Effector CD4-positive, alpha-beta T cell (primary cell): ENCODE measurements around the gene RPGRIP1L.

Experiments
- DNase-seq: peaks from one replicate; pipeline ENCODE4 v3.0.0-alpha.2; 2020

The RPGRIP1L gene

GRCh38 chr16:53643474-53643873 is 60.2 kb downstream of the RPGRIP1L start:
- DNase-seq = no peak

DNA sequence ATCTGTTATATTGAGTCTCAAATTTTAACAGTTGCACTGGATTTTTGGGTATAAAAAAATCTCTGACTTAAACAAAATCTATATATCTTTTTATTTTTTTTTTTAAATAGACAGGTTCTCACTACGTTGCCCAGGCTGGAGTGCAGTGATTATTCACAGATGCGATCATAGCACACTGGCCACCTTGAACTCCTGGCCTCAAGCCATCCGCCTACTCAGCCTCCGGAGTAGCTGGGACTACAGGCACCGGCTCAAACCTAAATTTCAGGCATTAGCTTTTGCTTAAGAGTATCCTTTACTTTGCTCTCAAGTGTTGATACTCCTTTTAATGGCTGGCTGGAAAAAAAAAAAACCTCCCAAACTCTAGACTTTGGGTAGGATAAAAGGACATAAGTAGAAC is 61.6 kb downstream of the RPGRIP1L start:
- no peak for DNase-seq

- no peak for DNase-seq
Measured at GRCh38 chr16:53636978-53637377, 66.7 kb downstream of the RPGRIP1L start.

DNA sequence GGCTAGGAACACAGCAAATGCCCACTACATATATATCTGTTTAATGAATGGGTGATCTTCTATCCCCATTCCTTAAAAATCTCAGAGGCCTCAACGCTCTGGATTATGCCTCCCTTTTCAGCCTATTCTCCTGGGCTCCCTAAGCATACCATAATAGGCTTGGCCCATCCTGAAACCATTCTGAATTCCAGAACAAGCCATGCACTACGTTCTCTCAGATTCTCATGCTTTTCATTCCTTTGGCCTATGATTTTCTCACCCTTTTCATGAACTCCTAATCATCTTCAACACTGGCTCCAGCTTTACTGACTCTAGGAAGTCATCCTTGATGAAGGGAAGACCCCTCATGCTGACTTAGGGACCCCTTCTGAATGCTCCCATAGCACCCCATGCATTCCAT is 71.1 kb downstream of the RPGRIP1L start:
- no peak for DNase-seq

DNA sequence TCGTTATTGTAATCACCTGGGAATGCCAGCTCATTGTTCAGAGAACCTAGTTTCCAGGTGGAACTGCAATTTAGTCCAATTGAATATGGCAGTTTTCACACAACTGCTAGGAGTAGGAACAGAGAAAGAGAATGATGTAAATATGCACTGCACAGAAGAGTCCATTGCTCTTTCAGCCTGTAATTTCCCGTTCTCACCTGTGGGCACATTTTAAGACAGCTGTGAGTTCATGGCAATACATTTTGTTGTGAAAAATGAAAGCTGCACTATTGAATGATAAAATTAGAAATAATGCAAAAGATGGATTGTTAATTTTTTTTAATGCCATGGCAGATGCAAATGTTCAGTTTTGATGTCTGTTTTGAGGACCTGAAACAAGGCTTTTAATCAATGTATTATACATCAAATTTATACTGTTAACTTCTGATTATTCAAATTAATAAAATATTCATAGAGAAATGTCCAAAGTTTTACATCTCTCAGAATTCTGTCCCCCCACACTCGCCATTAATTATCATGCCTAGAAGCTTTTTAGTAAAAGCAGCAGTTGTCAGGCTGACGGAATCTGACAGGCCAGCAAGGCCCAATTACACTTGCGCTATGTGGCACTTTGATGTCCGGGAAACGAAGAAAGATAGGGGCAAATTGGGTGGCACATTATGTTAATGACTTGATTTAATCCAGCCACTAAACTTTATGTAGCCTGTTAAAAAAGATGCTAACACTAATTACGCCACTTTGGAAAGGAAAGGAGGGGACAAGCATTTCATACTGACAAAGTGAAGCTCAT is 72.2 kb downstream of the RPGRIP1L start:
- DNase-seq = no peak

DNA sequence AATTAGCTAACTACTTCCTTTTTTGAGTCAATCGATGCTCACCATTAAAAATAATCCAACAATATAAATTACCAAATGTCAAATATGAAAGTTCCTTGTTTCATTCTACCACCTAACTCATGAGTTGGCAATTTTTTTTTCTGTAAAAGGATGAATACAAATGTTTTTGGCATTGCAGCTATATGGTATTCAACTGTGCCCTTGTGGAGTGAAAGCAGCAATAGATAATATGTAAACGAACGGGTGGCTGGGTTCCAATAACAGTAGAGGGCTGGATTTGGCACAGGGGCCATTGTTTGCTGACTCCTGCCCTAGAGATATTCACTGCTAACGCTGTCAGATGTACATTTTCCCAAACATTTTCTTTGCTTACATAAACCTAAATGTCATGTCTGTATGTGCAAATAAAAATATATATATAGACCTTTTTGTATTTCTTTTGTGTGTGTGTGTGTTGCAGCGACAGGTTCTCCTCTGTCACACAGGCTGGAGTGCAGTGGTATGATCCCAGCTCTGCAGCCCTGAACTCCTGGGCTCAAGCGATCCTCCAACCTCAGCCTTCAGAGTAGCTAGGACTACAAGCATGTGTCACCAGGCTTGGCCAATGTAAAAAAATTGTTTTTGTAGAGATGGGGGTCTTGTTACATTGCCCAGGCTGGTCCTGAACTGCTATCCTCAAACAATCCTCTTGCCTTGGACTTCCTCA is 73.9 kb downstream of the RPGRIP1L start:
- DNase-seq = no peak

- DNase-seq = no peak
Measured at GRCh38 chr16:53629151-53629550, 74.5 kb downstream of the RPGRIP1L start.

- no peak for DNase-seq
Measured at GRCh38 chr16:53626811-53627210, 76.8 kb downstream of the RPGRIP1L start.

GRCh38 chr16:53626161-53626560 is 77.5 kb downstream of the RPGRIP1L start:
- no peak for DNase-seq

- DNase-seq = no peak
Measured at GRCh38 chr16:53625221-53625620, 78.4 kb downstream of the RPGRIP1L start.

GRCh38 chr16:53622315-53622714 is 81.3 kb downstream of the RPGRIP1L start:
- DNase-seq = no peak

DNA sequence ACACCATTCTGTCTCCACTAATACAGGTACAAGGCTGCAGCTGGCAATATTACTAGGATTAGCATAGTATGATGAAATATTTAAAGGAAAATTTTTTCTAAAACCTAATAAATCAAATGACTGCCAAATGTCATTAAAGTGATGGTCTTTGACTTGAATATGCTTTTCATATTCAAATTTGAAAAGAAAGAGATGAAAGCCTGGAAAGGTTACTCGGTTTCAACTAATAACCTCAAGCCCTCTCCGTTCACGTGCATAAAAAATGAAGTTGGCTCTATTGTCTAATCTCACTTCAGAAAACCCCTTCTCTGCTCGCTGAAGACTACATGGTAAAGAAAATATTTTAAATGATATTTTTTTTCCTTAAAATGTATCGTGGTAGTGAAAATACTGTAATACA is 83.2 kb downstream of the RPGRIP1L start:
- DNase-seq = no peak

DNA sequence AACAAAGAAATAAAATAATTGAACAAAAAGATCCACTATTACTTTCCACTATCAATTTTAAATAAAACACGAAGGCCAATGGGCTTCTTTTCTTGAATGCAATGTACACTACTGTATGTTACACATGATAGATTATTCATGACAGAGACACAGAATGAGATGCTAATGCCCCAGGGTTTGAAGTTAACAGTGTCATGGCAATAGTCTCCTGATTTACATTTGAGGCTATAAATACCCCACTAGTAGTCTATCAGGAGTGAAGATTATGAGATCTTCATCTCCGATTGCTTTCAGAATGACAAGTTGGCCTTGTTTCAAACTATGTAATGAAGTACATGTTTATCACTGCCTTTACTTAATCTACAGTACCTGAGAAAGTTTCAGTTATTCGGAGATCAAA is 84.4 kb downstream of the RPGRIP1L start:
- DNase-seq = no peak

- DNase-seq = no peak
Measured at GRCh38 chr16:53614346-53614745, 89.3 kb downstream of the RPGRIP1L start.

DNA sequence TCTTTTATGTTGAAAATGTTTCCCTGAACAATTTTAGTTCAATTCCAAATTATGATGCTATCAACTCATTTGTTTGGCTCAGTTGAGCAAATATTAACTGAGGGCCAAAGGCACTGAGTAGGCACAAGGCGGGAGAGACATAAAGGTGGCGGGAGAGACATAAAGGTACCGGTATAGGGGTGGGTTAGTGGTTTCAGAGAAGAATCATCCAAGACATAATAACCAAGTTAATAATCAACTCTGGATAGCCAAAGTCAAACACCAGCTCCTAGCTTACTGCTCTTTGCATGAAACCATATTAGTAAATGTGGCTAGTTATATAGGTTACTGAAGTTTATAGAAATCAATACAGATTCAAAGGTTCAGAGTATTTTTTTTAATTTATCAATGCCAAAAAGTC is 91.7 kb downstream of the RPGRIP1L start:
- DNase-seq = no peak

DNA sequence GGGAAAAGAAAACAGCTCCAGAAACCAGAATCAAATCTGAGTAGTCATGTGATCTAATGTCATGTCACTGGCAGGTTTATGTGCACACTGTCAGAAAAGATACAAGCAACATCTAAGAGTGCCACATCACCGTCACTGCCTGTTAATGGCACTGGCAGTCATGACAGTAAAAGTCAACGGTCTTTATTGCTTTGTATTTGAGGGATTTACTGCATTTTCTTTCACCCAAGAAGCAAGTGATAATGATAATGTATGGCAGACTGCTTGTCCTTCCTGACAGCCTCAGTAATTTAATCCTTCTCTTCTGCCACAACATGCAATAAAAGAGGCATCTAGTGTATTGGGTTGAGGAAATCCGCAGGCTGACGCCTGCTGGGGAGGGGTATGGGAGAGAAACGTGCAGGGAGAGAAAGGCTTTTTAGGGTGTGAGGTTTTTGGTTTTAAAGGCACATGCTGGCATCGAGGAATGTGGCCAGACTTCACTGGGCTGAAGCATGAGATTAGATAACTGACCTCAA is 92.4 kb downstream of the RPGRIP1L start:
- DNase-seq = no peak

- no peak for DNase-seq
Measured at GRCh38 chr16:53609536-53609935, 94.1 kb downstream of the RPGRIP1L start.

DNA sequence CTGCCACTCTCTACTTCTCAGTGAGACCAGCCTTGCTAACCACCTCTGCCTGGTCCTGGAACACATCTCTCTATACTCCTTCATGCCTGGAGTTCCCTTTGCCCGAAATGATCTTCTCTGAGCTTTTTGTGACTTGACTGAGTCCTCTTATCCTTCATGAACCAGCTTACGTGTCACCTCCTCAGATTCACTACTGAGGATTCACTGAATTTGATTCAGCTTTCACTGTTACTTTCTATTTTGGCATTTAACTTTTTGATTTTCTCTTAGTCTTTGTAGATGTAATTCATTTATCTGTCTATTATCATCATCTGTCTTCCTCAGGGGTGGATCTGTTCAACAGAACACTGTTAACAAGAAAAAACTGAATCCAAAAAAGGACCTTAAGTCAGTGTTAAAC is 95.6 kb downstream of the RPGRIP1L start:
- no peak for DNase-seq

- DNase-seq = no peak
Measured at GRCh38 chr16:53605831-53606400, 97.7 kb downstream of the RPGRIP1L start.

- DNase-seq = no peak
Measured at GRCh38 chr16:53605356-53605755, 98.3 kb downstream of the RPGRIP1L start.

DNA sequence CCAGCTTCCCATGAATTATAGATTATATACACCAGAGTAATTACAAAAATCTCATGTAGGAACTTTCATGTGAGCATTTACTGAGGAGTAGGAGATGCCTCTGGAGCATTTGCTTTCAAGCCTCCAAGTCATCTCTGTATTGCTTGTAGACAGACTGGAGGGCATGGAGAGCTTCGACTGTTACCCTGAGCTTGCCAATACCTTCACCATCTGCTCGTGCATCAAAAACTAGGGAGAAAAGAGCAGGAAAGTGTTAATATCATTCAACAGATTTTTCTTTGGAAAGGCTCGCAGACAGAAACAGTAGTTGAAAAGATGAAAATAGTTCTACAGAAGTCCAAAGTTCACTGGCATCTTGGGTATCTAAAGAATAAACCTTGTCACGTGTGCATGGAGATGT is 101.7 kb downstream of the RPGRIP1L start:
- DNase-seq = no peak

DNA sequence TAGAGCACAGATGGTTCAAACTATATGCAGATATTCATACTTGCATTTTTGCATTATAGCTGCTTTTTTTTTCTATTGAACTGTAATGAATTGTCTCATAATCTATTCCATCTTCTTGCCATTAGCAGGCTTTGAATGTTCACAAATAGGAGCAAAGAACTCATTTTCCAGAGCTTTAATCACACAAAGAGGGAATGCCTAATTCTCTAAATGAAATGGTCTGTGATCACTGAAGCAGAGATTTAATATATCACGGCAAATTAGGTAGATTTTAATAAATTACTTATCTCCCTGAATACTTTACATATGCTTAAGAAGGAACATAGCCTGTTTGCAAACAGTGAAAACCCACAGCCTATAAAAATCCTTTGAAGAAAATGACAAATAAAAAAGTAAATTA is 103.0 kb downstream of the RPGRIP1L start:
- DNase-seq = no peak

DNA sequence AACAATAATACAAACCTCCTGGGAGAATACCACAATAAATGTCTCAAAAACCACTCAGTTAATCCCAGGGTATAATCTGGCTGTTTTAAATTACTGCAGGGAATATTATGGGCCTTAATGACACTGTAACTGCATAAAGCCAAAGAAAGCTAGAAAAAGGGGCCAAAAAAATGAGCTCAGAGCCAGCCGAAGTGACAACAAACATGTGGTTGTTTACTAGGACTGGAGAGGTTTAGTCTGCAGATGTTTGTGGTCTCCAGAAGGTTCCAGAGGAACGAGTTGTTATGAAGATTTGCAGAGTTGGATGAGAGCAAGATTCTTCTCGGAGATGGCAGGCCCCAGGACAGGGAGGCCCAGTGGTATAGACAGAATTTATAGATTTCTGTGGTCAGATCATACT is 103.5 kb downstream of the RPGRIP1L start:
- no peak for DNase-seq

DNA sequence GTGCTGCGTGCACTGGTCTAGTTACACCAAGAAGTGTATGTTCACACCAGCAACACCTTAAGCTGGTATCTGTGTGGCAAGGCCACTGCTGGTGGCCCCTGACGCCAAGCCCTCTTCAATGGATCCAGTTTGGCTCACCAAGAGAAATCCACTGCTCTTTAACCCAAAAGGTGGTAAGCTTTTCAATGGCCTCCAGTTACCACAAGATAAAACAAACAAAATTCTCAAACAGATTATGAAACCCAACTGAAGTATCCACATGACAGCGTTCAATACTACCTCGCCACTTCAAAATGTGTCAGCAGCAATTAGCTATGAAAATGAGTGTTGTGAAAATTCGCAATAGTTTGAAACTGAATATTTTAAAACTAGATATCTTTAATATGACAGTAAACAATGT is 104.1 kb downstream of the RPGRIP1L start:
- DNase-seq = no peak
